Stimulated activated CD4-positive, alpha-beta T cell treated with anti-CD3 and anti-CD28 coated beads, Interleukin-1b, Interleukin-23, amount 100 ng/mL, for 1 hour (primary cell): ENCODE measurements around the gene ABHD8.

ENCODE experiments used
- DNase-seq, 2 donors: peaks; one replicate each; pipeline ENCODE4 v3.0.0-alpha.2; 2020; ENCODE audit warnings: low read depth in 2 of 2

The ABHD8 gene

GRCh38 chr19:17333611-17334413, 30.6 kb upstream of the ABHD8 start:
- peak in 1 of 2 donors; percentile 48 for DNase-seq

GRCh38 chr19:17332677-17333581, 29.7 kb upstream of the ABHD8 start:
- no peak for DNase-seq

- no peak for DNase-seq
Measured at GRCh38 chr19:17332360-17332676, 29.1 kb upstream of the ABHD8 start.

DNA sequence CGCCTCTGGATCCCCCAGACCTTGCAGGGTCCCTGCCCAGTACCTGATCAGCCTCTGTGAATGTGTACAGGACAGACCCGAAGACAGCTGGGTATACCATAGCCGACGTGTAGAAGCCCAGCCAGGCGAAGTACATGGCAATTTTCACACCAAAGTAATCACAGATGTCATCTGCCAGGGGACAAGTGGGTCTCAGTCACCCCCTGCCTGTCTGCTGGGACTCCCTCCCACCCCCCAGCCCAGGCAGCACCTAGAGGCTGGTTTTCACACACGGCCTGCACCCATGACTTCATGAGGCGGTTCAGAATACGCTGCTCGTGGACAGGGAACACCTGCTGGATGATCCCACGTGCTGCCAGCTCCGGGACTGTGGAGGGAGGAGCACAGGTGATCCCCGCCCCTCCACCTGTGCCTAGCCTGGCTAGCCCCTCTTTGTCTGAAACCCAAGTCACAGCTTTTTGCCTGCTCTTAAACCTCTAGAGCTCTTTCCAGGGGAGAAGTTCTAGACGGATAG, 27.9 kb upstream of the ABHD8 start:
- no peak for DNase-seq

GRCh38 chr19:17330262-17331044, 27.2 kb upstream of the ABHD8 start:
- no peak for DNase-seq

DNA sequence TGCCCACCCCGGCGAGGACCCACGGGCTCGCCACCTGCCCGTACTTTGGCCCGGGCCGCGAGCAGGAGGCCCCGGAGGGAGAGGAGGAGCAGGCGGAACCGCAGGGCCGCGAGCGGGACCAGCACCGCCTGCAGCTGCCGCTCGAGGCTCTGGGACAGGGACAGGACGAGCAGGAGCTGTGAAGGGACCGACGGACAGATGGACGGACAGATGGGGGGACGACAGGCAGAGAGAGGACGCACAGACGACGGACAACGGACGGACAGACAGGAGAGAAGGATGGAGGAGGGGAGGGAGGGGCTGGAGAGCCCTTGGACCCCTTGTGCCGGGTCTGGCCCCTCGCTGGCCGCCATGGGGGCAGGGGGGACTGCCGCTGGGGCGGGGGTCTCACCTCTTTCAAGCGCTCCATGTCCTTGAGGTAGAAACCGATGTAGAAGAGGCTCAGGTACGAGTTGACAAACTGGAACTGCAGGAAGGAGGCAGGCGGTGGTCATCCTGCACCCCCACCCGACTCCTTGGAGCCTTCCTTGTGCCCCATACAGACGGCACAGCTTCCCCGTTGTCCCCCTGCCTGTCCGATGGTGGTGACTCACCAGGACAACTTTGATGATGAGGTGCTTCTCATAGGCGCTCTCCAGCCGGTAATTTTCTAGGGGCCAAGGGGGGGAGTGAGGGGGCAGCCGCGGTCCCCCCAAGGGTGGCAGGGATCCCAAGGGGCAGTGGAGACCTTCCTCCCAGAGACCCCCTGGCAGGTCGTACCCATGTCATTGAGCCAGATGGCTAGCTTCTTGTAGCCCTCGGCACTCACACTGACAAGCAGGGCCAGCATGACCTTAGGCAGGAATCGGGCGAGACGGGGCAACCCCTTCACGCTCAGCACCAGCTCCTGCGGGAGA, 26.4 kb upstream of the ABHD8 start:
- DNase-seq: no peak

GRCh38 chr19:17328517-17329365, 25.5 kb upstream of the ABHD8 start:
- no peak for DNase-seq

GRCh38 chr19:17327654-17328516, 24.7 kb upstream of the ABHD8 start:
- DNase-seq: peak in 1 of 2 donors; percentile 42

DNA sequence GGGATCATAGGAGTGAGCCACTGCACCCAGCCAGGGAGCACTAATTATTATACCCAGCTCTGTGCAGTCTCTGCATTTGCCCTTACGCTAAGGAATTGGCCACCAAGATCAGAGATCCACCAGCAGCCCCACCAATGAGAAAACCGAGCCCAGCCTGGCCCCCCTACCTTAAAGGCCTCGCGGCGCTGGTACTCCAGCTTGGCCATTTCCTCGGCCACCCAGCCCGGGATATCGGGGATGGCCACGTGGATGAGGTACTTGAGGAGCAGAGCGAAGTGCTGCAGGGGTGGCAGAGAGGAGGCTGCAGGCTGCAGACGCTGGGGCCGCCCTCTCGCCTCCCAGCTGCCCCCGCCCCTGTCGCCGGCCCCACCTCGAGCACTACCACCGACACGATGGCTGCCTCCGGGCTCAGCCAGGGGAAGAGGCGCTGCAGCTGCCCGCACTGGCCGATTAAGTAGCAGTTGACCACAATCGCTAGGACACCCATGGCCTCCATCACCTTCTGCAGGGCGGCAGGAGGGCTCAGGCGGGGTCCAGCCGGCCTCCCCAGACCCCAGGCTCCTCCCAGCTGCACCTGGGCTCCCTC, 23.9 kb upstream of the ABHD8 start:
- DNase-seq: no peak

DNA sequence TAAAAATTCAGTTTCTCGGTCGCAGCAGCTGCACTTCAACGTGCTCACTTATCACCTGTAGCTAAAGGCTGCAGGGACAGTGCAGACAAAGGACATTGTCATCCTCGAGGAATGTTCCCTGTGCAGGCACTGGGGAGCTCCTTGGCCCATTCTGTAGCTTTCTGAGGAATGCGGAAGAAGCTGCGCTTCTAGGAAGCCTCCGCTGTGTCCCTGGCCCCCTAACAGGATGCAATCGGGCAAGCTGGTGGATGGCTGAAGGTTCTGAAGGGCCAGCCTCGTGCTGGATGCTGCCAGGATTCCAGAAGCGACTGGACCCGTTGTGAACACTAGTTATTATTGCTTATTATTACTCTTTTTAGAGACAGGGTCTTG, 23.4 kb upstream of the ABHD8 start:
- DNase-seq: no peak

GRCh38 chr19:17325881-17326594, 22.8 kb upstream of the ABHD8 start:
- no peak for DNase-seq

DNA sequence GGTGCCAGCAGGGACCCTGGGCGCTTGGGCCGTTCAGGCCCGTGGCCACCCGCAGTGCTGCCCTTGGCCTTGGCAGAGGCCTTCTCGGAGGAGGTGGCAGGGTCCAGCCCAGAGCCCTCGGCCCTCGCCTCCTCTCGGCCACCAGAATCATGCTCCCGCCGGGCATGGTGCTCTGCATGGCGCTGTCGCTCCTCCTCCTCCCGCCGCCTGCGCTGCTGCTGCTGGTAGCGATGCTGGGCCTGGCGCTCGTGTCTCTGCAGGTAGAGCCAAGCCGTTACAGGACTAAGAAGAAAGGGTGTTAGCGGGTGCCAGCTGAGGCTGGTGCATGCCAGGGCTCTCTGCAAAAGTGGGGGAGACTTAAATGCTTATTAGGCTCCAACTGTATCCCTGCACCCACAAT, 21.9 kb upstream of the ABHD8 start:
- DNase-seq: no peak

- DNase-seq: no peak
Measured at GRCh38 chr19:17324357-17325114, 21.3 kb upstream of the ABHD8 start.

DNA sequence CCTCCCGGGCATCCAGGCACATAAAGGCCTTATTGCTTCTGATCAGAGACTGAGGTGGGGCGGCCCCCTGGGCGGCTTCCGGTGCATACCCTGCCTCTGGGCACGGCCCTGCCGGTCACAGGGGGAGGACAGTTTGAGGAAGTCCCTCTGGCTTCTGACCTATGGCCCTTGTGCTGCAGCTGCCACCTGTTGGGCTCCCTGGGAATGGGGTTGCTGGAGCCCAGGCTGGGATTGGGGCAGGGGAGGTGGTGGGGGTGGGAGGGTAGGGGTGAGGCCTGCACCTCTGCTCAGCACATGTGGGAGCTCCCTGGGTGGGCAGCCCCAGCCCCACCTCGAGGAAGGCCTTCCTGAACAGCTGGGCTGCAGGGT, 20.7 kb upstream of the ABHD8 start:
- no peak for DNase-seq

DNA sequence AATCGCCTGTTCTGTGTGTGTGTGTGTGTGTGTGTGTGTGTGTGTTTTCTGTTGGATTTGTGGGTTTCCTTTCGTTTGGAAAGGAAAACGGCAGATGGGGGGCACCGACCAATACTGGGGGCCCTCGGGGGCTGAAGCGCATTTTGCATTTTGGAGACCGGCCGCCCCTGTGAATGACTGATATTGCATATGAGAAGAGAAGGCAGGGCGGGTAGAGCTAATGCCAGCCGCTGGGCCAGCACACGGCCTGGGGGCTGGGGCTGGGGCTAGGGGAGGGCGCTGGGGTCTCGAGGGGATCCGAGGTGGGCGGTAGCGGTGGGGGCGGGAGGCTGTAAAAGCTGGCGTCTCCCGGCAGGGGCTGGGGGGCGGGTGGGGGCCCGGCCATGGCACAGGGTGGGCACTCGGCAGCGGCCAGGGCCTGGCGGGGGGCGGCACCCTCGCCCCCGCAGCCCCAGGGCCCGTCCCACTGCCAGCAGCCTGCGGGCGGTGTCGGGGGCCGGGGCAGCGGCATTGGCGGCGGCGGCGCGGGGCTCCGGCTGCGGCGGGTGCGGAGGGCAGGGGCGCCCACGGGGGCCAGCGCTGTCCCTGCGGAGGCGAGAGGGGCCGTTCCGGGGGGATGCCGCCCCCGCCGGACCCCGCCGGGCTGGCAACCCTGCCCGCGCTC, 20.2 kb upstream of the ABHD8 start:
- DNase-seq: no peak

GRCh38 chr19:17322854-17323253, 19.6 kb upstream of the ABHD8 start:
- DNase-seq: no peak
